BLaER1 (cell line): ENCODE results near the gene STRN4.

Experiments
- H3K27ac ChIP-seq: shearing (Covaris generic); formaldehyde crosslinking; 2 replicates; pipeline ENCODE4 v1.8.1; 2022
- H3K27me3 ChIP-seq: shearing (Covaris generic); formaldehyde crosslinking; 2 replicates; pipeline ENCODE4 v1.8.1; 2022
- H3K36me3 ChIP-seq: shearing (Covaris generic); formaldehyde crosslinking; 2 replicates; pipeline ENCODE4 v1.8.1; 2022
- H3K4me1 ChIP-seq: shearing (Covaris generic); formaldehyde crosslinking; 2 replicates; pipeline ENCODE4 v1.8.1; 2022
- H3K4me2 ChIP-seq: shearing (Covaris generic); formaldehyde crosslinking; 2 replicates; pipeline ENCODE4 v1.8.1; 2022
- H3K4me3 ChIP-seq: shearing (Covaris generic); formaldehyde crosslinking; 2 replicates; pipeline ENCODE4 v1.8.1; 2022
- H3K9ac ChIP-seq: shearing (Covaris generic); formaldehyde crosslinking; 2 replicates; pipeline ENCODE4 v1.8.1; 2022
- H3K9me3 ChIP-seq: shearing (Covaris generic); formaldehyde crosslinking; 2 replicates; pipeline ENCODE4 v1.8.1; 2022
- H4K20me1 ChIP-seq: shearing (Covaris generic); formaldehyde crosslinking; 2 replicates; pipeline ENCODE4 v1.8.1; 2022
- Cebpa-rat ChIP-seq: shearing (Covaris generic); IDR thresholded peaks from 2 replicates; pipeline ENCODE4 v1.8.1; 2022

The STRN4 gene

GRCh38 chr19:46745521-46746280, 549 bp downstream of the STRN4 start, which contains the start of gene FKRP:
Gene FKRP (plus strand): TSS chr19:46746057. CDS start chr19:46755451, 9,394 bp downstream.
- H3K9ac ChIP-seq: peak within 1 kb of the TSS; percentile 99

GRCh38 chr19:46745030-46745429, 1.2 kb downstream of the STRN4 start:
- no peaks in the 10 kb centered on the region for H3K9me3 ChIP-seq
- peaks cover 19% of the 10 kb centered on the region for H3K36me3 ChIP-seq
- no peaks in the 10 kb centered on the region for H3K27me3 ChIP-seq
- TF ChIP-seq Cebpa-rat: no peak
- H3K4me1 ChIP-seq: peaks cover 75% of the 10 kb centered on the region
- peak overlapping the region; percentile 99 for H3K27ac ChIP-seq
- peak overlapping the region; percentile 99 for H3K9ac ChIP-seq
- H3K4me3 ChIP-seq: peak overlapping the region; percentile 98
- peak overlapping the region; percentile 99 for H3K4me2 ChIP-seq
- H4K20me1 ChIP-seq: peaks cover 56% of the 10 kb centered on the region

More at GRCh38 chr19:46745521-46746280, 549 bp downstream of the STRN4 start, which contains the start of gene FKRP:
- H3K4me3 ChIP-seq: peak within 1 kb of the TSS; percentile 98
- no peak for TF ChIP-seq Cebpa-rat
- peak within 1 kb of the TSS; percentile 99 for H3K4me2 ChIP-seq
- H3K27me3 ChIP-seq: no peaks in the 10 kb centered on the region
- H3K36me3 ChIP-seq: peaks cover 12% of the 10 kb centered on the region
- H3K9me3 ChIP-seq: no peaks in the 10 kb centered on the region
- H4K20me1 ChIP-seq: peaks cover 50% of the 10 kb centered on the region
- H3K27ac ChIP-seq: peak within 1 kb of the TSS; percentile 99
- peaks cover 79% of the 10 kb centered on the region for H3K4me1 ChIP-seq

- H3K27me3 ChIP-seq: no peaks in the 10 kb centered on the region
- H3K4me2 ChIP-seq: peak overlapping the region; percentile 99
- peak overlapping the region; percentile 99; the same call in 1 of the 2 replicates for H3K9ac ChIP-seq
- no peak overlapping the region for H3K27ac ChIP-seq
- no peaks in the 10 kb centered on the region for H3K9me3 ChIP-seq
- H4K20me1 ChIP-seq: peaks cover 65% of the 10 kb centered on the region
- TF ChIP-seq Cebpa-rat: no peak
- H3K4me1 ChIP-seq: peaks cover 71% of the 10 kb centered on the region
- peak overlapping the region; percentile 98 for H3K4me3 ChIP-seq
- H3K36me3 ChIP-seq: peaks cover 28% of the 10 kb centered on the region
These were observed 2.1 kb downstream of the STRN4 start for GRCh38 chr19:46744005-46744691.

- TF ChIP-seq Cebpa-rat: no peak
- H3K36me3 ChIP-seq: peaks cover 39% of the 10 kb centered on the region
- peak overlapping the region; percentile 50 for H3K9ac ChIP-seq
- H3K27ac ChIP-seq: peak overlapping the region; percentile 30; the same call in 1 of the 2 replicates
- no peaks in the 10 kb centered on the region for H3K27me3 ChIP-seq
- H3K4me2 ChIP-seq: peak overlapping the region; percentile 99
- H3K4me3 ChIP-seq: no peak overlapping the region
- H3K4me1 ChIP-seq: peaks cover 63% of the 10 kb centered on the region
- H3K9me3 ChIP-seq: no peaks in the 10 kb centered on the region
- H4K20me1 ChIP-seq: peaks cover 76% of the 10 kb centered on the region
These were observed 3.2 kb downstream of the STRN4 start for GRCh38 chr19:46742926-46743480.

- no peaks in the 10 kb centered on the region for H3K27me3 ChIP-seq
- no peaks in the 10 kb centered on the region for H3K9me3 ChIP-seq
- peak overlapping the region; percentile 99 for H3K4me2 ChIP-seq
- peaks cover 48% of the 10 kb centered on the region for H3K4me1 ChIP-seq
- H3K9ac ChIP-seq: peak overlapping the region; percentile 12; the same call in 1 of the 2 replicates
- peak overlapping the region; percentile 39; the same call in 1 of the 2 replicates for H3K27ac ChIP-seq
- no peak overlapping the region for H3K4me3 ChIP-seq
- H3K36me3 ChIP-seq: peaks cover 55% of the 10 kb centered on the region
- TF ChIP-seq Cebpa-rat: no peak
- H4K20me1 ChIP-seq: peaks cover 92% of the 10 kb centered on the region
These were observed 4.8 kb downstream of the STRN4 start for GRCh38 chr19:46741447-46741846.

- peak overlapping the region; percentile 35 for H3K27ac ChIP-seq
- peak overlapping the region; percentile 48 for H3K9ac ChIP-seq
- no peaks in the 10 kb centered on the region for H3K27me3 ChIP-seq
- H3K9me3 ChIP-seq: no peaks in the 10 kb centered on the region
- peaks cover 74% of the 10 kb centered on the region for H3K36me3 ChIP-seq
- peaks cover 39% of the 10 kb centered on the region for H3K4me1 ChIP-seq
- H3K4me3 ChIP-seq: no peak overlapping the region
- no peak overlapping the region for H3K4me2 ChIP-seq
- H4K20me1 ChIP-seq: peaks cover 100% of the 10 kb centered on the region
- TF ChIP-seq Cebpa-rat: no peak
These were observed 6.9 kb downstream of the STRN4 start for GRCh38 chr19:46739290-46739771.

GRCh38 chr19:46737761-46738171, 8.5 kb downstream of the STRN4 start:
- no peak overlapping the region for H3K4me2 ChIP-seq
- TF ChIP-seq Cebpa-rat: no peak
- H3K9me3 ChIP-seq: no peaks in the 10 kb centered on the region
- peaks cover 100% of the 10 kb centered on the region for H4K20me1 ChIP-seq
- peaks cover 37% of the 10 kb centered on the region for H3K4me1 ChIP-seq
- H3K27ac ChIP-seq: no peak overlapping the region
- H3K9ac ChIP-seq: no peak overlapping the region
- H3K27me3 ChIP-seq: no peaks in the 10 kb centered on the region
- H3K36me3 ChIP-seq: peaks cover 90% of the 10 kb centered on the region
- no peak overlapping the region for H3K4me3 ChIP-seq

GRCh38 chr19:46737298-46737654, 9.0 kb downstream of the STRN4 start:
- H4K20me1 ChIP-seq: peaks cover 100% of the 10 kb centered on the region
- TF ChIP-seq Cebpa-rat: no peak
- peaks cover 95% of the 10 kb centered on the region for H3K36me3 ChIP-seq
- H3K9me3 ChIP-seq: no peaks in the 10 kb centered on the region
- no peak overlapping the region for H3K27ac ChIP-seq
- no peak overlapping the region for H3K9ac ChIP-seq
- H3K4me3 ChIP-seq: no peak overlapping the region
- peaks cover 37% of the 10 kb centered on the region for H3K4me1 ChIP-seq
- H3K4me2 ChIP-seq: no peak overlapping the region
- H3K27me3 ChIP-seq: no peaks in the 10 kb centered on the region

GRCh38 chr19:46736531-46737297, 9.5 kb downstream of the STRN4 start:
- no peak overlapping the region for H3K9ac ChIP-seq

More at GRCh38 chr19:46736531-46737297, 9.5 kb downstream of the STRN4 start:
- H4K20me1 ChIP-seq: peaks cover 100% of the 10 kb centered on the region
- no peak overlapping the region for H3K4me2 ChIP-seq
- H3K9me3 ChIP-seq: no peaks in the 10 kb centered on the region
- no peak overlapping the region for H3K4me3 ChIP-seq
- H3K36me3 ChIP-seq: peaks cover 99% of the 10 kb centered on the region
- no peaks in the 10 kb centered on the region for H3K27me3 ChIP-seq
- H3K4me1 ChIP-seq: peaks cover 37% of the 10 kb centered on the region
- no peak for TF ChIP-seq Cebpa-rat
- no peak overlapping the region for H3K27ac ChIP-seq
